SK-N-SH treated with all-trans-retinoic acid at 6 μM for 48 hours (cell line): ENCODE results near the gene DRC1.
A peak's percentile ranks its signal among the peaks of the same experiment; 100 is the strongest.

Experiments
- ATAC-seq: fragments of 200-7000 bp; cut with Tn5 transposase; 3 replicates; pipeline ENCODE4 v1.9.1; 2020; ENCODE audit warnings: mild to moderate bottlenecking, moderate library complexity
- ARNTL ChIP-seq: fragments of 450-650 bp; formaldehyde crosslinking; IDR thresholded peaks from 2 replicates; pipeline ENCODE4 v1.5.0; 2020; ENCODE audit warnings: low read depth, mild to moderate bottlenecking, moderate library complexity, borderline replicate concordance
- BACH2 ChIP-seq: fragments of 250-450 bp; sonication (Bioruptor Pico); IDR thresholded peaks from 2 replicates; pipeline ENCODE4 v1.9.0; 2021; ENCODE audit warnings: mild to moderate bottlenecking, borderline replicate concordance
- CREB5 ChIP-seq: fragments of 250-450 bp; sonication (Bioruptor Pico); IDR thresholded peaks from 2 replicates; pipeline ENCODE4 v1.5.1; 2020; ENCODE audit warnings: low read depth, mild to moderate bottlenecking, moderate library complexity
- CSDC2 ChIP-seq: fragments of 250-450 bp; sonication (Bioruptor Pico); IDR thresholded peaks from 2 replicates; pipeline ENCODE4 v1.5.0; 2020; ENCODE audit warnings: mild to moderate bottlenecking, moderate library complexity
- CSRNP3 ChIP-seq: fragments of 250-450 bp; sonication (Bioruptor Pico); IDR thresholded peaks from 2 replicates; pipeline ENCODE4 v1.5.1; 2021; ENCODE audit warnings: mild to moderate bottlenecking, moderate library complexity
- ESRRG ChIP-seq: fragments of 250-450 bp; sonication (Bioruptor Pico); IDR thresholded peaks from 2 replicates; pipeline ENCODE4 v1.6.1; 2021; ENCODE audit warnings: mild to moderate bottlenecking
- GLIS3 ChIP-seq: fragments of 250-450 bp; sonication (Bioruptor Pico); IDR thresholded peaks from 2 replicates; pipeline ENCODE4 v1.5.0; 2020; ENCODE audit warnings: mild to moderate bottlenecking, moderate library complexity
- ISL1 ChIP-seq: fragments of 250-450 bp; sonication (Bioruptor Pico); IDR thresholded peaks from 2 replicates; pipeline ENCODE4 v2.1.2; 2022; ENCODE audit warnings: mild to moderate bottlenecking, moderate library complexity
- OSR1 ChIP-seq: fragments of 250-450 bp; sonication (Bioruptor Pico); IDR thresholded peaks from 2 replicates; pipeline ENCODE4 v1.8.0; 2022; ENCODE audit warnings: moderate library complexity, mild to moderate bottlenecking, inconsistent platforms
- POU6F1 ChIP-seq: fragments of 250-450 bp; sonication (Bioruptor Pico); IDR thresholded peaks from 2 replicates; pipeline ENCODE4 v1.8.0; 2021; ENCODE audit warnings: low read depth, mild to moderate bottlenecking, moderate library complexity, borderline replicate concordance
- RARB ChIP-seq: fragments of 250-450 bp; sonication (Bioruptor Pico); IDR thresholded peaks from 2 replicates; pipeline ENCODE4 v1.8.0; 2021; ENCODE audit warnings: mild to moderate bottlenecking, moderate library complexity
- SNAI2 ChIP-seq: fragments of 250-450 bp; sonication (Bioruptor Pico); IDR thresholded peaks from 2 replicates; pipeline ENCODE4 v1.5.0; 2020; ENCODE audit warnings: mild to moderate bottlenecking, moderate library complexity
- TCF4 ChIP-seq: fragments of 250-450 bp; sonication (Bioruptor Pico); IDR thresholded peaks from 2 replicates; pipeline ENCODE4 v1.8.0; 2021; ENCODE audit warnings: mild to moderate bottlenecking, moderate library complexity, borderline replicate concordance
- TOX ChIP-seq: fragments of 250-450 bp; sonication (Bioruptor Pico); IDR thresholded peaks from 2 replicates; pipeline ENCODE4 v1.8.0; 2021; ENCODE audit warnings: mild to moderate bottlenecking, moderate library complexity, borderline replicate concordance
- TSHZ2 ChIP-seq: fragments of 250-450 bp; sonication (Bioruptor Pico); IDR thresholded peaks from 2 replicates; pipeline ENCODE4 v1.5.0; 2020; ENCODE audit warnings: mild to moderate bottlenecking, moderate library complexity
- ZC3H10 ChIP-seq: fragments of 250-450 bp; sonication (Bioruptor Pico); IDR thresholded peaks from 2 replicates; pipeline ENCODE4 v1.5.1; 2021; ENCODE audit warnings: mild to moderate bottlenecking, moderate library complexity
- ZFP3 ChIP-seq: fragments of 250-450 bp; sonication (Bioruptor Pico); IDR thresholded peaks from 2 replicates; pipeline ENCODE4 v1.5.0; 2020; ENCODE audit warnings: mild to moderate bottlenecking, moderate library complexity
- ZNF565 ChIP-seq: fragments of 450-650 bp; formaldehyde crosslinking; conservative IDR thresholded peaks from 2 replicates; pipeline ENCODE4 v1.5.0; 2020; ENCODE audit warnings: low read depth, mild to moderate bottlenecking, moderate library complexity
- ZNF70 ChIP-seq: fragments of 450-650 bp; formaldehyde crosslinking; IDR thresholded peaks from 2 replicates; pipeline ENCODE4 v1.5.0; 2020; ENCODE audit warnings: mild to moderate bottlenecking, moderate library complexity
- ZNF8 ChIP-seq: fragments of 450-650 bp; formaldehyde crosslinking; IDR thresholded peaks from 2 replicates; pipeline ENCODE4 v1.5.0; 2020; ENCODE audit warnings: mild to moderate bottlenecking, moderate library complexity

DRC1 gene

GRCh38 chr2:26376799-26377198 lies 24.9 kb upstream of the DRC1 start:
- no peak for ATAC-seq
- no peak for TF ChIP-seq CSRNP3 (CRISPR knock-in tag)
- TF ChIP-seq GLIS3 (CRISPR knock-in tag): no peak
- TF ChIP-seq SNAI2 (CRISPR knock-in tag): no peak
- no peak for TF ChIP-seq OSR1
- TF ChIP-seq CREB5 (CRISPR knock-in tag): no peak
- TF ChIP-seq ZFP3 (CRISPR knock-in tag): no peak
- no peak for TF ChIP-seq BACH2 (CRISPR knock-in tag)

GRCh38 chr2:26380281-26380680 lies 21.4 kb upstream of the DRC1 start:
- TF ChIP-seq ESRRG (CRISPR knock-in tag): no peak
- TF ChIP-seq CSRNP3 (CRISPR knock-in tag): no peak
- peak; percentile 79 for TF ChIP-seq ZNF8 (CRISPR knock-in tag)
- TF ChIP-seq, all 23 proteins: peak for 1
- no peak for ATAC-seq

- ATAC-seq: no peak
- TF ChIP-seq TOX (CRISPR knock-in tag): no peak
- TF ChIP-seq ISL1 (CRISPR knock-in tag): no peak
- no peak for TF ChIP-seq CSDC2
- no peak for TF ChIP-seq TSHZ2 (CRISPR knock-in tag)
- TF ChIP-seq SNAI2 (CRISPR knock-in tag): no peak
- no peak for TF ChIP-seq ZNF70 (CRISPR knock-in tag)
Measured at GRCh38 chr2:26382564-26382963, 19.2 kb upstream of the DRC1 start.

GRCh38 chr2:26384183-26384582 lies 17.5 kb upstream of the DRC1 start:
- TF ChIP-seq BACH2 (CRISPR knock-in tag): no peak
- no peak for TF ChIP-seq CSRNP3 (CRISPR knock-in tag)
- TF ChIP-seq TSHZ2 (CRISPR knock-in tag): no peak
- no peak for ATAC-seq

GRCh38 chr2:26384597-26384996 lies 17.1 kb upstream of the DRC1 start:
- ATAC-seq: no peak
- no peak for TF ChIP-seq TCF4
- no peak for TF ChIP-seq ZC3H10 (CRISPR knock-in tag)
- TF ChIP-seq RARB: no peak
- TF ChIP-seq ZNF565 (CRISPR knock-in tag): no peak
- no peak for TF ChIP-seq OSR1
- no peak for TF ChIP-seq ISL1 (CRISPR knock-in tag)
- no peak for TF ChIP-seq ARNTL
- TF ChIP-seq POU6F1: no peak
